Endodermal cell (in vitro differentiated cells): Measurements from ENCODE around the gene AIG1. TPM values are rescaled to one million over a fixed set of nuclear protein-coding genes. Genes with fewer than 3 reads are reported as not detected.
"Not testable (repeated sequence)": the region's sequence is repeated elsewhere in the genome, so short reads cannot be mapped to it uniquely, and the experiment has no call there.

Source experiments
- DNase-seq: peaks from one replicate; pipeline ENCODE4 v3.0.0-alpha.2; 2017
- H3K27ac ChIP-seq: 2 replicates; pipeline ENCODE4 v1.5.1; 2013; ENCODE audit warnings: mild to moderate bottlenecking, low read depth, low read length, moderate library complexity
- H3K27me3 ChIP-seq: 2 replicates; pipeline ENCODE4 v1.6.1; 2013; ENCODE audit warnings: mild to moderate bottlenecking, low read length, moderate library complexity; ENCODE audit not compliant: insufficient read depth, control insufficient read depth, poor library complexity, severe bottlenecking
- H3K36me3 ChIP-seq: 2 replicates; pipeline ENCODE4 v1.7.0; 2013; ENCODE audit warnings: mild to moderate bottlenecking, low read length, moderate library complexity; ENCODE audit not compliant: control insufficient read depth, insufficient read depth
- H3K4me1 ChIP-seq: one replicate; pipeline ENCODE4 v1.7.0; 2013; ENCODE audit warnings: low read length; ENCODE audit not compliant: control insufficient read depth, insufficient read depth
- H3K4me3 ChIP-seq: 2 replicates; pipeline ENCODE4 v1.5.1; 2013; ENCODE audit warnings: mild to moderate bottlenecking, low read length, moderate library complexity
- H3K9ac ChIP-seq: 2 replicates; pipeline ENCODE4 v1.6.1; 2013; ENCODE audit warnings: mild to moderate bottlenecking, low read length, moderate library complexity; ENCODE audit not compliant: poor library complexity, severe bottlenecking; ENCODE audit errors: extremely low read depth
- H3K9me3 ChIP-seq: 2 replicates; pipeline ENCODE4 v1.6.1; 2013; ENCODE audit warnings: mild to moderate bottlenecking, low read length, moderate library complexity; ENCODE audit not compliant: control insufficient read depth
- H3K27ac Mint-ChIP-seq: 2 replicates; pipeline ENCODE4 v1.8.0; 2020; ENCODE audit warnings: mixed read lengths
- H3K27me3 Mint-ChIP-seq: 2 replicates; pipeline ENCODE4 v1.8.0; 2021; ENCODE audit warnings: mild to moderate bottlenecking, mixed read lengths; ENCODE audit not compliant: insufficient read depth
- H3K36me3 Mint-ChIP-seq: 2 replicates; pipeline ENCODE4 v1.8.0; 2020; ENCODE audit warnings: low read depth, mixed read lengths
- H3K4me1 Mint-ChIP-seq: 2 replicates; pipeline ENCODE4 v1.8.0; 2020; ENCODE audit warnings: mixed read lengths
- H3K4me3 Mint-ChIP-seq: 2 replicates; pipeline ENCODE4 v1.8.0; 2020; ENCODE audit warnings: mild to moderate bottlenecking, moderate library complexity, mixed read lengths
- H3K9me3 Mint-ChIP-seq: 2 replicates; pipeline ENCODE4 v1.8.0; 2020; ENCODE audit warnings: mild to moderate bottlenecking, mixed read lengths
- WGBS, 2 experiments: methylation state at CpG; one replicate each; pipeline versions ENCODE4 v1.1.5 to v1.1.7; 2013; ENCODE audit warnings: missing lambda C conversion rate in 2 of 2, mixed read lengths in 1 of 2; ENCODE audit not compliant: insufficient coverage in 1 of 2, insufficient read length in 1 of 2; 5-methylcytosine and 5-hydroxymethylcytosine counted together
- total RNA-seq, 2 donors: library from RNA; stranded (reverse); fragmentation: NEBNext Ultra II Directional in 1 of 2; extraction: Animal tissue kit (Norgen Biotek cat#: 25700) in 1 of 2; gene quantifications; 2 replicates in 1 of 2; 3 replicates in 1 of 2; pipeline ENCODE4 v1.2.1, GENCODE V29; 2021
- TF ChIP-seq, protein P1 (sequence below): fragments of 200-600 bp; sonication (generic); conservative IDR thresholded peaks from 2 replicates; pipeline ENCODE4 v1.5.0; 2021; ENCODE audit warnings: antibody characterized with exemption, mild to moderate bottlenecking

Gene AIG1
- total RNA-seq, 2 donors from 2014 or later, result 23.0 to 25.2 TPM

DNA sequence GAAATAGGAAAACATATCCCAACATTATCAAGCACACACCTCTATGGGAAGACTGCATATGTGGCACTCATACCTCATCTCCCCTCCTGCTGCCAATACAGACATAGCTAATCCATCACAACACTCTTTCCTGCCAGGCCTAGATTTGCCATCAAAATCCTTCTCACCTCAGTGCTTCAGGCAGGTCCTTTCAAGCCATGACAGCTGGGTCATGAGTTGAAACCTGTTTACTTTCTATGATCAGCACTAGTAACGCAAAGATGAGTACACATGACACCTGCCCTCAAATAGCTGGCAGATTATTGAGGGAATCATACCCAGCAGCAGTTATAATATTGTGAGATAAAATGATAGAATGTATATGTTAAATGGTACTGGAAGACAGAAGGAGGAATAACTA, 183.1 kb downstream of the AIG1 start:
- H3K9me3 Mint-ChIP-seq, result peaks cover 18% of the 10 kb centered on the region
- Histone ChIP-seq H3K9me3 (peaks cover 25% of the 10 kb centered on the region), H3K4me1 (no peaks in the 10 kb centered on the region), H3K27ac (no peak overlapping the region), H3K36me3 (no peaks in the 10 kb centered on the region), H3K9ac (no peak overlapping the region), H3K27me3 (no peaks in the 10 kb centered on the region), H3K4me3 (no peak overlapping the region)
- no peak overlapping the region for H3K4me3 Mint-ChIP-seq
- WGBS, 2 experiments, result 97 to 100% methylated on average over 1 of the region's 1 CpG
- no peaks in the 10 kb centered on the region for H3K27me3 Mint-ChIP-seq
- no peaks in the 10 kb centered on the region for H3K4me1 Mint-ChIP-seq
- no peak for DNase-seq
- H3K36me3 Mint-ChIP-seq, result peaks cover 7% of the 10 kb centered on the region
- TF ChIP-seq, protein P1, sequence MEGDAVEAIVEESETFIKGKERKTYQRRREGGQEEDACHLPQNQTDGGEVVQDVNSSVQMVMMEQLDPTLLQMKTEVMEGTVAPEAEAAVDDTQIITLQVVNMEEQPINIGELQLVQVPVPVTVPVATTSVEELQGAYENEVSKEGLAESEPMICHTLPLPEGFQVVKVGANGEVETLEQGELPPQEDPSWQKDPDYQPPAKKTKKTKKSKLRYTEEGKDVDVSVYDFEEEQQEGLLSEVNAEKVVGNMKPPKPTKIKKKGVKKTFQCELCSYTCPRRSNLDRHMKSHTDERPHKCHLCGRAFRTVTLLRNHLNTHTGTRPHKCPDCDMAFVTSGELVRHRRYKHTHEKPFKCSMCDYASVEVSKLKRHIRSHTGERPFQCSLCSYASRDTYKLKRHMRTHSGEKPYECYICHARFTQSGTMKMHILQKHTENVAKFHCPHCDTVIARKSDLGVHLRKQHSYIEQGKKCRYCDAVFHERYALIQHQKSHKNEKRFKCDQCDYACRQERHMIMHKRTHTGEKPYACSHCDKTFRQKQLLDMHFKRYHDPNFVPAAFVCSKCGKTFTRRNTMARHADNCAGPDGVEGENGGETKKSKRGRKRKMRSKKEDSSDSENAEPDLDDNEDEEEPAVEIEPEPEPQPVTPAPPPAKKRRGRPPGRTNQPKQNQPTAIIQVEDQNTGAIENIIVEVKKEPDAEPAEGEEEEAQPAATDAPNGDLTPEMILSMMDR, result no peak
- H3K27ac Mint-ChIP-seq, result no peak overlapping the region

- peaks cover 25% of the 10 kb centered on the region for H3K9me3 ChIP-seq
- H3K27ac Mint-ChIP-seq, result no peak overlapping the region
- WGBS, 2 experiments, result 94 to 95% methylated on average over 6 of the region's 6 CpGs
- H3K27ac ChIP-seq, result no peak overlapping the region
- TF ChIP-seq, protein P1, result no peak
- no peaks in the 10 kb centered on the region for H3K27me3 Mint-ChIP-seq
- H3K27me3 ChIP-seq, result no peaks in the 10 kb centered on the region
- no peaks in the 10 kb centered on the region for H3K36me3 ChIP-seq
- no peak overlapping the region for H3K4me3 ChIP-seq
- H3K4me1 ChIP-seq, result no peaks in the 10 kb centered on the region
- H3K4me1 Mint-ChIP-seq, result no peaks in the 10 kb centered on the region
- no peak overlapping the region for H3K9ac ChIP-seq
- peaks cover 22% of the 10 kb centered on the region for H3K9me3 Mint-ChIP-seq
- no peak overlapping the region for H3K4me3 Mint-ChIP-seq
- no peak for DNase-seq
- H3K36me3 Mint-ChIP-seq, result peaks cover 11% of the 10 kb centered on the region
Measured at GRCh38 chr6:143245656-143246055, 185.0 kb downstream of the AIG1 start.

- not testable (repeated sequence) for H3K27me3 Mint-ChIP-seq, H3K27ac ChIP-seq, H3K4me3 Mint-ChIP-seq, H3K36me3 ChIP-seq, H3K4me3 ChIP-seq, H3K9ac ChIP-seq, DNase-seq, H3K27me3 ChIP-seq, H3K4me1 Mint-ChIP-seq, H3K4me1 ChIP-seq, H3K27ac Mint-ChIP-seq
- H3K9me3 Mint-ChIP-seq, result peaks cover 22% of the 10 kb centered on the region
- peaks cover 14% of the 10 kb centered on the region for H3K36me3 Mint-ChIP-seq
- 90 to 100% methylated on average over 2 to 4 of the region's 4 CpGs for WGBS, 2 experiments
- H3K9me3 ChIP-seq, result peaks cover 25% of the 10 kb centered on the region
Measured at GRCh38 chr6:143246166-143246775, 185.6 kb downstream of the AIG1 start.

DNA sequence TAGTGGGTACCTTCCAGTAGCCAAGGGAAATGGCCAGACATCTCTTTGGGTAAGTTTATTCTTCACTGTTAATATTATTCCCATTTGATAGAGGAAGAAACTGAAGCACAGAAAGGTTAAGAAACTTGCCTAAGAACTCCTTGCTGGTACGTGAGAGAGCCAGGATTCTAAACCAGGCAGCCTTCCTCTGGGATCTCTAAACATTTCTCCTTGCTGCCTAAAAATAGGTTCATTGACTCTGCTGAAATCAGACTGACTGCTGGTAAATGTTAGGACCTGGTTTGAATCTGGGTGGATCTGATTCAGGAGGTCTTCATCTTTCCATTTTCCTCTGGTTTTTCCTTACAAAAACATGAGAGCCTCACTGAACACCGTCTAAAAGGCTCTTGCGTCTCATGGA, 186.9 kb downstream of the AIG1 start:
- WGBS, 2 experiments, result 73 to 85% methylated on average over 3 of the region's 3 CpGs
- TF ChIP-seq, protein P1, result no peak
- peaks cover 22% of the 10 kb centered on the region for H3K9me3 Mint-ChIP-seq
- no peak overlapping the region for H3K9ac ChIP-seq
- H3K9me3 ChIP-seq, result peaks cover 25% of the 10 kb centered on the region
- H3K27ac ChIP-seq, result no peak overlapping the region
- no peak overlapping the region for H3K4me3 ChIP-seq
- H3K4me1 Mint-ChIP-seq, result no peaks in the 10 kb centered on the region
- H3K4me1 ChIP-seq, result no peaks in the 10 kb centered on the region
- H3K27me3 Mint-ChIP-seq, result no peaks in the 10 kb centered on the region
- H3K27ac Mint-ChIP-seq, result no peak overlapping the region
- H3K27me3 ChIP-seq, result no peaks in the 10 kb centered on the region
- H3K4me3 Mint-ChIP-seq, result no peak overlapping the region
- no peaks in the 10 kb centered on the region for H3K36me3 ChIP-seq
- H3K36me3 Mint-ChIP-seq, result peaks cover 14% of the 10 kb centered on the region
- DNase-seq, result no peak
